ENCODE measurements around the gene TARBP1. TPM values are rescaled to one million over a fixed set of nuclear protein-coding genes. Genes with fewer than 3 reads are reported as not detected.

Gene TARBP1
- total RNA-seq, 1 donor from 2014 or later: 60.4 TPM

- Mint-ChIP-seq H3K4me3 (ENCODE audit: low read depth) (no peak overlapping the region), H3K36me3 (ENCODE audit: insufficient read depth) (no peaks in the 10 kb centered on the region), H3K27me3 (peaks cover 20% of the 10 kb centered on the region), H3K4me1 (ENCODE audit: low read depth) (peaks cover 14% of the 10 kb centered on the region), H3K9me3 (ENCODE audit: low read depth) (no peaks in the 10 kb centered on the region), H3K27ac (no peak overlapping the region)
- TF ChIP-seq, protein P1, sequence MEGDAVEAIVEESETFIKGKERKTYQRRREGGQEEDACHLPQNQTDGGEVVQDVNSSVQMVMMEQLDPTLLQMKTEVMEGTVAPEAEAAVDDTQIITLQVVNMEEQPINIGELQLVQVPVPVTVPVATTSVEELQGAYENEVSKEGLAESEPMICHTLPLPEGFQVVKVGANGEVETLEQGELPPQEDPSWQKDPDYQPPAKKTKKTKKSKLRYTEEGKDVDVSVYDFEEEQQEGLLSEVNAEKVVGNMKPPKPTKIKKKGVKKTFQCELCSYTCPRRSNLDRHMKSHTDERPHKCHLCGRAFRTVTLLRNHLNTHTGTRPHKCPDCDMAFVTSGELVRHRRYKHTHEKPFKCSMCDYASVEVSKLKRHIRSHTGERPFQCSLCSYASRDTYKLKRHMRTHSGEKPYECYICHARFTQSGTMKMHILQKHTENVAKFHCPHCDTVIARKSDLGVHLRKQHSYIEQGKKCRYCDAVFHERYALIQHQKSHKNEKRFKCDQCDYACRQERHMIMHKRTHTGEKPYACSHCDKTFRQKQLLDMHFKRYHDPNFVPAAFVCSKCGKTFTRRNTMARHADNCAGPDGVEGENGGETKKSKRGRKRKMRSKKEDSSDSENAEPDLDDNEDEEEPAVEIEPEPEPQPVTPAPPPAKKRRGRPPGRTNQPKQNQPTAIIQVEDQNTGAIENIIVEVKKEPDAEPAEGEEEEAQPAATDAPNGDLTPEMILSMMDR (IDR thresholded peaks at IDR 0.05; ENCODE audit: unreplicated experiment): no peak
- DNase-seq (ENCODE audit: low spot score, unreplicated experiment): no peak
These were observed 6.2 kb upstream of the TARBP1 start for GRCh38 chr1:234484991-234485739.

DNA sequence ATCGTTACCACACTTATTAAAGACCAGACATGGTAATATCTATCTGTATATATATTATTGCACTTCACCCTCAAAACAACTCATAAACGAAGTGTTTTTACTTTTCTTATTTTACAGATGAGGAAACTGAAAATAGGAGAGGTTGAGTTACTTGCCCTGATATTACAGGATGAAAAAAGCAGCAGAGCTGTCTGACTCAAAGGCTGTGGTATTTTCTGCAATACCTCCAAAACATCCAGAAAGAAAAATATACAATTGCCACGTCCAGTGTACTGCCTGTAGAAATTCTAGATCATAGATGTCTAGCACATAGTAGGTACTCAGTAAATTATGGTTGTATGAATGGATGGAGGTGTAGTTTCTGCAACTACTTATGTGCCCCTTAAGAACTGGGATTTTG is 5.2 kb upstream of the TARBP1 start:
- peaks cover 20% of the 10 kb centered on the region for H3K27me3 Mint-ChIP-seq
- no peaks in the 10 kb centered on the region for H3K36me3 Mint-ChIP-seq (ENCODE audit: insufficient read depth)
- H3K4me1 Mint-ChIP-seq (ENCODE audit: low read depth): peaks cover 9% of the 10 kb centered on the region
- no peak overlapping the region for H3K4me3 Mint-ChIP-seq (ENCODE audit: low read depth)
- DNase-seq (ENCODE audit: low spot score, unreplicated experiment): no peak
- TF ChIP-seq, protein P1 (IDR thresholded peaks at IDR 0.05; ENCODE audit: unreplicated experiment): no peak
- H3K27ac Mint-ChIP-seq: no peak overlapping the region
- H3K9me3 Mint-ChIP-seq (ENCODE audit: low read depth): no peaks in the 10 kb centered on the region

DNA sequence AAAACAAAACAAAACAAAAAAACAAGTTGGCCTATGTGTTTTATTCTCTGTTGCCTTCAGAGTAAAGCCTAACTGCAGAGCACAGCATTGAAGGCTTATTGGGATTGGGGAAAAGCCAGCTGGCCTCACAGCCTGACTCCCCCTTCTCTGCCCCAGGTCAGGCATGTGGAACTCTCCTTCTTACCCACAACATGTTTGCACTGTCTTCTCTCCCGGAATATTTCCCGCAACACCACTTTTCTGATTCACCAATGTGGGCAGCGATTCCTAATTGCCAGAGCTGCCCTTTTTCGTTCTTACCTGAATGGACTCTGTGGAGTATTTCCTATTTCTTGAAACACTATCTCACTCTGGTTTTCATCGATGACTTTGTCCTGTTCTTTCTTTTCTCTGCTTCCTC is 2.8 kb upstream of the TARBP1 start:
- Mint-ChIP-seq H3K4me3 (ENCODE audit: low read depth) (no peak overlapping the region), H3K27me3 (peaks cover 20% of the 10 kb centered on the region), H3K27ac (no peak overlapping the region)

DNA sequence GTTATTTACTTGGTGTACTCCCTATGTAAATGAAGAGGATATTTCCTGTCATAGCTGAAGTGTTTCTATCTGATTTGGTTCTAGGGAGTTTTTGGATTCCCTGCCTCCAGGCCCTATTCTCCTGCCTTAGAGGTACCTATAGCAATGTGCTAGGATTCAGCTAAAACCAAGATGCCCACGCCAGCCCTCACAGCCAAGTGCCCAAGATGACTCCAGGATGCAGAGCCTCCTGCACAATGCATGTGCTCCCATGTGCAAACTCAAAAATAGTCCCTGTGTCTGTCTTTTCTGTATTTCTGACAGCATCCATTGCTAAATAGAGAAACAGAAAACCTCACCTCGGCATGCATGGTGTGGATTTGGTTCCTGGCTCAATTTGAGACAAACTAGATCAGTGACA is 887 bp upstream of the TARBP1 start:
- no peak overlapping the region for H3K27ac Mint-ChIP-seq
- H3K4me3 Mint-ChIP-seq (ENCODE audit: low read depth): no peak overlapping the region

More for the DNA sequence above, 2.8 kb upstream of the TARBP1 start:
- Mint-ChIP-seq H3K9me3 (ENCODE audit: low read depth) (no peaks in the 10 kb centered on the region), H3K4me1 (ENCODE audit: low read depth) (peaks cover 5% of the 10 kb centered on the region), H3K36me3 (ENCODE audit: insufficient read depth) (no peaks in the 10 kb centered on the region)
- no peak for DNase-seq (ENCODE audit: low spot score, unreplicated experiment)
- TF ChIP-seq, protein P1 (IDR thresholded peaks at IDR 0.05; ENCODE audit: unreplicated experiment): no peak

GRCh38 chr1:234479310-234479559 is 256 bp upstream of the TARBP1 start:
- Mint-ChIP-seq H3K4me1 (ENCODE audit: low read depth) (peaks cover 13% of the 10 kb centered on the region), H3K4me3 (ENCODE audit: low read depth) (peak overlapping the region; percentile 70), H3K27ac (peak overlapping the region; percentile 22)

More for the DNA sequence above, 887 bp upstream of the TARBP1 start:
- DNase-seq (ENCODE audit: low spot score, unreplicated experiment): no peak
- Mint-ChIP-seq H3K4me1 (ENCODE audit: low read depth) (peaks cover 11% of the 10 kb centered on the region), H3K36me3 (ENCODE audit: insufficient read depth) (no peaks in the 10 kb centered on the region), H3K9me3 (ENCODE audit: low read depth) (no peaks in the 10 kb centered on the region), H3K27me3 (peaks cover 20% of the 10 kb centered on the region)
- TF ChIP-seq, protein P1 (IDR thresholded peaks at IDR 0.05; ENCODE audit: unreplicated experiment): no peak

More at GRCh38 chr1:234479310-234479559, 256 bp upstream of the TARBP1 start:
- TF ChIP-seq, protein P1 (IDR thresholded peaks at IDR 0.05; ENCODE audit: unreplicated experiment): no peak
- DNase-seq (ENCODE audit: low spot score, unreplicated experiment): no peak
- H3K9me3 Mint-ChIP-seq (ENCODE audit: low read depth): no peaks in the 10 kb centered on the region
- no peaks in the 10 kb centered on the region for H3K36me3 Mint-ChIP-seq (ENCODE audit: insufficient read depth)
- H3K27me3 Mint-ChIP-seq: peaks cover 20% of the 10 kb centered on the region

Measured in progenitor cell of endocrine pancreas (in vitro differentiated cells).